ENCODE data around the gene RBBP8NL. TPM values are rescaled to one million over a fixed set of nuclear protein-coding genes. Genes with fewer than 3 reads are reported as not detected.

Gene RBBP8NL
- total RNA-seq, 1 donor from 2014 or later: not detected

- DNase-seq (ENCODE audit: low read depth, low spot score): no peak
Observed at GRCh38 chr20:62392621-62393334, 34.6 kb downstream of the RBBP8NL start.

GRCh38 chr20:62392077-62392418, 35.3 kb downstream of the RBBP8NL start:
- no peak for DNase-seq (ENCODE audit: low read depth, low spot score)

GRCh38 chr20:62391165-62392076, 35.9 kb downstream of the RBBP8NL start:
- DNase-seq (ENCODE audit: low read depth, low spot score): no peak

- DNase-seq (ENCODE audit: low read depth, low spot score): no peak
Observed at GRCh38 chr20:62390317-62391164, 36.8 kb downstream of the RBBP8NL start.

- no peak for DNase-seq (ENCODE audit: low read depth, low spot score)
Observed at GRCh38 chr20:62389601-62390087, 37.7 kb downstream of the RBBP8NL start.

- DNase-seq (ENCODE audit: low read depth, low spot score): no peak
Observed at GRCh38 chr20:62388839-62389600, 38.3 kb downstream of the RBBP8NL start.

GRCh38 chr20:62387933-62388635, 39.3 kb downstream of the RBBP8NL start:
- DNase-seq (ENCODE audit: low read depth, low spot score): no peak

- no peak for DNase-seq (ENCODE audit: low read depth, low spot score)
Observed at GRCh38 chr20:62387219-62387913, 40.0 kb downstream of the RBBP8NL start.

- DNase-seq (ENCODE audit: low read depth, low spot score): peak; percentile 73
Observed at GRCh38 chr20:62386383-62387218, 40.7 kb downstream of the RBBP8NL start, which contains the start of gene RPS21. TSS of gene RPS21 (plus strand) at chr20:62387103. CDS start at chr20:62387339, 236 bp downstream.

GRCh38 chr20:62382306-62383198, 44.8 kb downstream of the RBBP8NL start:
- DNase-seq (ENCODE audit: low read depth, low spot score): peak; percentile 40

GRCh38 chr20:62381842-62382241, 45.5 kb downstream of the RBBP8NL start:
- DNase-seq (ENCODE audit: low read depth, low spot score): no peak

GRCh38 chr20:62381202-62381797, 46.0 kb downstream of the RBBP8NL start:
- no peak for DNase-seq (ENCODE audit: low read depth, low spot score)

GRCh38 chr20:62378215-62378614, 49.1 kb downstream of the RBBP8NL start:
- no peak for DNase-seq (ENCODE audit: low read depth, low spot score)

- DNase-seq (ENCODE audit: low read depth, low spot score): no peak
Observed at GRCh38 chr20:62377615-62378178, 49.6 kb downstream of the RBBP8NL start.

- no peak for DNase-seq (ENCODE audit: low read depth, low spot score)
Observed at GRCh38 chr20:62377064-62377461, 50.3 kb downstream of the RBBP8NL start.
